Retina (tissue), 1 donor: ENCODE measurements around the gene LYL1.
"Not testable (repeated sequence)": the region's sequence is repeated elsewhere in the genome, so short reads cannot be mapped to it uniquely, and the experiment has no call there.

ENCODE experiments used
- DNase-seq: peaks from one replicate; pipeline ENCODE4 v3.0.0-alpha.2; 2016

The LYL1 gene

GRCh38 chr19:13102666-13103580, at the start of gene LYL1:
Gene LYL1 (minus strand): TSS chr19:13102858. CDS start chr19:13101171, 1,687 bp downstream.
- no peak for DNase-seq

GRCh38 chr19:13151605-13152355, 49.1 kb upstream of the LYL1 start:
- peak; percentile 96 for DNase-seq

GRCh38 chr19:13150931-13151604, 48.4 kb upstream of the LYL1 start:
- DNase-seq: peak; percentile 59

GRCh38 chr19:13150187-13150930, 47.7 kb upstream of the LYL1 start, which contains the start of the genes IER2 and STX10:
Gene IER2 (plus strand): TSS chr19:13150411. CDS start chr19:13153187, 2,776 bp downstream.
Gene STX10 (minus strand): TSS chr19:13150375. CDS start chr19:13150173, 202 bp downstream.
- DNase-seq: peak; percentile 93

GRCh38 chr19:13149628-13150186, 47.0 kb upstream of the LYL1 start:
- DNase-seq: peak; percentile 90

- not testable (repeated sequence) for DNase-seq
Observed at GRCh38 chr19:13149173-13149627, 46.5 kb upstream of the LYL1 start.

- no peak for DNase-seq
Observed at GRCh38 chr19:13146763-13147563, 44.3 kb upstream of the LYL1 start.

- DNase-seq: no peak
Observed at GRCh38 chr19:13139633-13140311, 37.1 kb upstream of the LYL1 start.

GRCh38 chr19:13138916-13139198, 36.2 kb upstream of the LYL1 start:
- no peak for DNase-seq

- DNase-seq: no peak
Observed at GRCh38 chr19:13138171-13138915, 35.7 kb upstream of the LYL1 start.

- DNase-seq: no peak
Observed at GRCh38 chr19:13137290-13137794, 34.7 kb upstream of the LYL1 start.

- DNase-seq: no peak
Observed at GRCh38 chr19:13135068-13136062, 32.7 kb upstream of the LYL1 start.

GRCh38 chr19:13134626-13135025, 32.0 kb upstream of the LYL1 start:
- no peak for DNase-seq

- DNase-seq: no peak
Observed at GRCh38 chr19:13133241-13133870, 30.7 kb upstream of the LYL1 start.

GRCh38 chr19:13132471-13133180, 30.0 kb upstream of the LYL1 start:
- no peak for DNase-seq

GRCh38 chr19:13130886-13131490, 28.3 kb upstream of the LYL1 start:
- DNase-seq: no peak

GRCh38 chr19:13129384-13129783, 26.7 kb upstream of the LYL1 start:
- no peak for DNase-seq
